HCT116 (cell line): Measurements from ENCODE around the gene SYNJ1.

Experiments used
- CTCF ChIP-seq, 3 experiments: fragments of 200-600 bp in 1 of 3; sonication (generic) in 1 of 3; IDR thresholded peaks in 2 of 3; conservative IDR thresholded peaks in 1 of 3; 2 replicates each; pipeline ENCODE4 v1.5.1; 2012 to 2017; ENCODE audit warnings: low read depth in 2 of 3, low read length in 2 of 3, antibody characterized with exemption in 1 of 3, borderline replicate concordance in 1 of 3, control low read depth in 1 of 3, mild to moderate bottlenecking in 1 of 3, mixed read lengths in 1 of 3, mixed run types in 1 of 3, moderate library complexity in 1 of 3; ENCODE audit not compliant: insufficient read depth in 1 of 3
- EZH2 ChIP-seq: fragments of 200-600 bp; sonication (generic); IDR thresholded peaks from 2 replicates; pipeline ENCODE4 v1.6.1; 2017; ENCODE audit warnings: antibody characterized with exemption, mixed run types
- POLR2A ChIP-seq: IDR thresholded peaks from 2 replicates; pipeline ENCODE4 v1.7.0; 2011; ENCODE audit warnings: borderline replicate concordance; ENCODE audit not compliant: insufficient read depth, insufficient read length; ENCODE audit errors: extremely low read depth
- REST ChIP-seq: IDR thresholded peaks from 2 replicates; pipeline ENCODE4 v1.6.1; 2012; ENCODE audit warnings: low read depth
- SIN3A ChIP-seq: IDR thresholded peaks from 2 replicates; pipeline ENCODE4 v1.6.1; 2012; ENCODE audit warnings: low read depth
- YY1 ChIP-seq: IDR thresholded peaks from 2 replicates; pipeline ENCODE4 v1.6.1; 2011; ENCODE audit warnings: low read length, low read depth, moderate library complexity, mild to moderate bottlenecking; ENCODE audit not compliant: insufficient replicate concordance; ENCODE audit errors: extremely low read depth
- ZNF274 ChIP-seq: fragments of 200-500 bp; sonication (Bioruptor generic); IDR thresholded peaks from 2 replicates; pipeline ENCODE4 v1.6.1; 2014; ENCODE audit warnings: mild to moderate bottlenecking, low read depth, low read length, inconsistent platforms

DNA sequence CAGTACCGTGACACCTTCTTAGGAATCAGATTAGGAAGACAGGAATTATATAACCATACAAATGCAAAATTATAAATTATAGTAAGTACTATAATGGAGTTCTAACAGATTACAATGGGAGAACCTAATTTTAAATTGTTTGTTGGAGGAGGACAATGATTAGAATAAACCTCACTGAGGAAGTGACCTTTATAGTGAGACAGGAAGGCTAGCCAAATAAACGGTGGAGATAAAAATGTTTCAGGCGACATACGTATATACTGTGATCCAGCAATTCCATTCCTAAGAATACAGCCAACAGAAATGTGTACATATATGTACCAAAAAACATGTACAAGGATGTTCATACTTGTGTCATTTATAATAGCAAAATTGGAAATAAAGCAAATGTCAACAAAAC, 15.2 kb downstream of the SYNJ1 start:
- TF ChIP-seq ZNF274 (no peak), POLR2A (no peak), YY1 (no peak), CTCF (IDR thresholded peaks at IDR 0.05 in 2 of 3, conservative IDR thresholded peaks at IDR 0.05 in 1 of 3; ENCODE audit: borderline replicate concordance in 1 of 3, insufficient read depth in 1 of 3, low read depth in 2 of 3, low read length in 2 of 3) (no peak), EZH2 (no peak), REST (no peak), SIN3A (no peak)
